ENCODE measurements around the gene DPEP2NB.

DPEP2NB gene

GRCh38 chr16:67967958-67968399 is 47.7 kb downstream of the DPEP2NB start:
- DNase-seq (ENCODE audit: extremely low read depth, low read depth) = no peak
- no peak for TF ChIP-seq CTCF (IDR thresholded peaks at IDR 0.05; ENCODE audit: low read depth, low read length)

GRCh38 chr16:67967183-67967957 is 48.3 kb downstream of the DPEP2NB start:
- DNase-seq (ENCODE audit: extremely low read depth, low read depth) = no peak

GRCh38 chr16:67966549-67967182 is 49.0 kb downstream of the DPEP2NB start:
- DNase-seq (ENCODE audit: extremely low read depth, low read depth) = peak; percentile 14
- TF ChIP-seq CTCF (IDR thresholded peaks at IDR 0.05; ENCODE audit: low read depth, low read length) = no peak

More at GRCh38 chr16:67967183-67967957, 48.3 kb downstream of the DPEP2NB start:
- TF ChIP-seq CTCF (IDR thresholded peaks at IDR 0.05; ENCODE audit: low read depth, low read length) = no peak

- no peak for DNase-seq (ENCODE audit: extremely low read depth, low read depth)
- no peak for TF ChIP-seq CTCF (IDR thresholded peaks at IDR 0.05; ENCODE audit: low read depth, low read length)
These were observed 49.8 kb downstream of the DPEP2NB start for GRCh38 chr16:67965668-67966548.

- TF ChIP-seq CTCF (IDR thresholded peaks at IDR 0.05; ENCODE audit: low read depth, low read length) = no peak
These were observed 51.1 kb downstream of the DPEP2NB start for GRCh38 chr16:67964477-67965131.

GRCh38 chr16:67963662-67964321 is 51.9 kb downstream of the DPEP2NB start:
- no peak for TF ChIP-seq CTCF (IDR thresholded peaks at IDR 0.05; ENCODE audit: low read depth, low read length)
- no peak for DNase-seq (ENCODE audit: extremely low read depth, low read depth)

More at GRCh38 chr16:67964477-67965131, 51.1 kb downstream of the DPEP2NB start:
- no peak for DNase-seq (ENCODE audit: extremely low read depth, low read depth)
